NCI-H345 treated with DMSO at 0.1 percent for 48 hours (cell line): Measurements from ENCODE around the gene ARFRP1.

Experiments
- DNase-seq: peaks from one replicate; lab custom pipeline; 2025; ENCODE audit not compliant: unreplicated experiment; lab: John Stamatoyannopoulos, UW

The ARFRP1 gene

GRCh38 chr20:63692436-63693082, 15.2 kb downstream of the ARFRP1 start:
- DNase-seq = no peak

DNA sequence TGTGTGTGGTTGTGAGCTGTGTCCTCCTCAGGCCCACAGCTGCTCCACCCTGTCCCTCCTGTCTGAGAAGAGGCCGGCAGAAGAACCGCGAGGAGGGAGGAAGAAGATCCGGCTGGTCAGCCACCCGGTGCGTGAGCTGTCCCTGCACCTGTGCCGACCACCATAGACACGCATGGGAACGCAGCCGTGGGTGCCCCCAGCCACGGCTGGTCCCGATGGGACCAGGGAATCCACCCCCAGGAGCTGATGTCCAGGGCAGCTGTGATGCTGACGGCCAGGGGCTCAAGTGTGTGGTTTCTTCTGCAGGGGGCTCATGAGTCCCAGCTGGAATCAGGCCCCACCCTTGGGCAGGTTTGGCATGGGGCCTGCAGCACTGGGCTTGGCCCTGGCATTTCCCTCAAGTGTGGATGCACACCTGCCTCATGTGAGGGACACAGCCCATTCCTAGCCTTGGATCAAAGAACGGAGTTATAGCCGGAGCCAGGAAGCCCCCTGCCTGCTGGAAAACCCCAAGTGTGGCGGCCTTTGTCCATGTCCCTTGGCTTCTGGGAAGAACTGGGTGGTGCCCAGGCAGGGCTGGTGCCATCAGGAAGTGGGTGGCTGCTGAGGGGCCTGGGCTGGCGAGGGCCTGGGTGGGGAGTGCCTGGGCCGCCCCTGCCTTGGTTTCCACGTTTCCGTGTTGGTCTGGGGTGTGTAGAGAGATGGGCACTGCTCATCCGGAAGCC, 15.9 kb downstream of the ARFRP1 start:
- DNase-seq = no peak

- DNase-seq = no peak
These were observed 16.7 kb downstream of the ARFRP1 start for GRCh38 chr20:63690898-63691710.

DNA sequence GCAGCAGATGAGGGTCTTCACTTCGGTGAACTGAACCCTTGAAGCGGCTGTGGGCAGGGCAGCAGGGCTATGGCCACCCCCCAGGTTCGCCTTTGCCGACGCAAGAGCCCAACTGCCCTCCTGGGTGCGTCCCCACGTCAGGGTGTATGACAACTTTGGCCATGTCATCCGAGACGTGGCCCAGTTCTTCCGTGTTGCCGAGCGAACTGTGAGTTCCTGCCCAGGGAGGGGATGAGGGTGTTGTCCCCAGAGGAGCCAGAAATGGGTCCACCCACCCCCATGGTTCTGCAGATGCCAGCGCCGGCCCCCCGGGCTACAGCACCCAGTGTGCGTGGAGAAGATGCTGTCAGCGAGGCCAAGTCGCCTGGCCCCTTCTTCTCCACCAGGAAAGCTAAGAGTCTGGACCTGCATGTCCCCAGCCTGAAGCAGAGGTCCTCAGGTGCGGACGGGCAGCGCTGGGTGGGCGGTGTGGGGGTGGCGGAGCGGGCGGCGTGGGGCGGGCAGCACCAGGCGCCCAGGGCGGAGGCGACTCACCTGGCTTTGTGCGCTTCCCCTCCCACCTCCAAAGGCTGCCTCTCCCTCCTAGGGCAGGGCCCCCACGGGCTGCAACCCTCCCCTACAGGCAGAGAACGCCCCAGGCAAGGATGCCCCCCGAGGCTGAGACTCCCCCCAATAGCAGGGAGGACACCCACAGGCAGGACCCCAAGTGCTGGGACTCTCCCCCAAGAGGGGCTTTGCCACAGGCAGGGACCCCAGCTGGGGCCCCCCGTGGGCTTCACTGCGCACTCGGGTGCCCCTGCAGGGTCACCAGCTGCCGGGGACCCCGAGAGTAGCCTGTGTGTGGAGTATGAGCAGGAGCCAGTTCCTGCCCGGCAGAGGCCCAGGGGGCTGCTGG, 17.5 kb downstream of the ARFRP1 start:
- no peak for DNase-seq

DNA sequence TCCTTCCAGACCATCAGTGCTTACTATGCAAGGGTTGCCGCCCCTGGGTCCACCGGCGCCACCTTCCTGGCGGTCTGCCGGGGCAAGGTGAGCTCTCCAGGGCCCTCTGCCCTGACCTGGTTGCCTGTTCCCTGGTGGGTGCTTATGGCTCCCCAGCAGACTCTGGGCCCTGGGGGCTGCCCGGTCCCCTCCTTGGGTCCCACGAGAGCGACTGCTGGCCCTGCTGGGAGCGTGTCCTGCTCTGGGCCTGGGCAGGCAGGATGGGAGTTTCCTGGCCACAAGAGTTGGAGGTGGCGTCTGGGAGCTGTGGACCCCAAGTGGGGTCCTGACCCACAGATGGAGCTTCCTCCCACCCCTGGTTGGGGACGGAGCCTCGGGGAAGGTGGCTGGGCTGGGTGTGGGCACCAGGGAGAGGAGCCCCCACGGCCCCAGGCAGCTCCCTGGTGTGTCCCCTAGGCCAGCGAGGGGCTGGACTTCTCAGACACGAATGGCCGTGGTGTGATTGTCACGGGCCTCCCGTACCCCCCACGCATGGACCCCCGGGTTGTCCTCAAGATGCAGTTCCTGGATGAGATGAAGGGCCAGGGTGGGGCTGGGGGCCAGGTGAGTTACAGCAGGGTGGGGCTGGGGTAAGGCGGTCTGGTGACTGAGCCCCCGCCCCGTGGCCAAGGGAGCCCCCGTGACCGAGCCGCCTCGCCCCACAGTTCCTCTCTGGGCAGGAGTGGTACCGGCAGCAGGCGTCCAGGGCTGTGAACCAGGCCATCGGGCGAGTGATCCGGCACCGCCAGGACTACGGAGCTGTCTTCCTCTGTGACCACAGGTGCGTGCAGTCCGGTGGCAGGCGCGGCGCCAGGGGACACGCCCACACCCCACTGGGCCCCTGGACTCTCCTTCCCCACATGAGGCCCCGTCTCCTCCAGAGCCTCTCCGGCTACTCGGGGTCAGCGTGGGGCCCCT, 18.5 kb downstream of the ARFRP1 start:
- DNase-seq = no peak

DNA sequence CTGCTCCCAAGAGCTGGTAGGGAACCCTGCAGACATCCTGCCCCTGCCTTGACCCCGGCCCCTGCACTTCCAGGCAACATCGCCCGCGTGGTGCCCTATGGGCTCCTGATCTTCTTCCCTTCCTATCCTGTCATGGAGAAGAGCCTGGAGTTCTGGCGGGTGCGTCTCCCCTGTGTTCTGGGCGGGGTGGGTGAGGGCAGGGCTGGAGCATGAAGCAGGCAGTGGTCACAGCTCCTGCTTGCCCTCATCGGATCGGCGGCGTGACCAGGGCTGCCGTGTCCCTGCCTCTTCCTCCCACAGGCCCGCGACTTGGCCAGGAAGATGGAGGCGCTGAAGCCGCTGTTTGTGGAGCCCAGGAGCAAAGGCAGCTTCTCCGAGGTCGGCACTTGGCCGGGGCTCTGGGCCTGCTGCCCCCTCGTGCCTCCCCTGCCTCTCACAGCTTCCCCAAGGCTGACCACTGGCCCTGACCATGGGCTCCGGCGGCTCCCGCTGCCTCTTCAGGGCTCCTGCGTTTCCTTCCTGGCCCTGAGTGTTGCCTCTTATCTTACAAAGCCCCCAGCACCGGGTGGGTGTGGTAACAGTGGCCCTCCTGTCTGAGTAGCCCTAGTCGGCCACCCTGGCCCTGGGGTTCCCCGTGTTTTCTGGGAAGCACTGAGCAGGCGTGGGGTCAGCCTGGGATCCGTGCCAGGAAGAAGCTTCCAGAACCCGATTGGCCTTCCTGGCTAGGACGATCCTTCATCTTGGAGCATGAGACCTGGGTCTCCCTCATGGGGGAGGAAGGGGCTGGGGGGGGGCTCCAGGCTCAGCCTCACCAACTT, 19.3 kb downstream of the ARFRP1 start:
- DNase-seq = no peak

GRCh38 chr20:63687419-63688178, 20.2 kb downstream of the ARFRP1 start:
- DNase-seq = no peak

DNA sequence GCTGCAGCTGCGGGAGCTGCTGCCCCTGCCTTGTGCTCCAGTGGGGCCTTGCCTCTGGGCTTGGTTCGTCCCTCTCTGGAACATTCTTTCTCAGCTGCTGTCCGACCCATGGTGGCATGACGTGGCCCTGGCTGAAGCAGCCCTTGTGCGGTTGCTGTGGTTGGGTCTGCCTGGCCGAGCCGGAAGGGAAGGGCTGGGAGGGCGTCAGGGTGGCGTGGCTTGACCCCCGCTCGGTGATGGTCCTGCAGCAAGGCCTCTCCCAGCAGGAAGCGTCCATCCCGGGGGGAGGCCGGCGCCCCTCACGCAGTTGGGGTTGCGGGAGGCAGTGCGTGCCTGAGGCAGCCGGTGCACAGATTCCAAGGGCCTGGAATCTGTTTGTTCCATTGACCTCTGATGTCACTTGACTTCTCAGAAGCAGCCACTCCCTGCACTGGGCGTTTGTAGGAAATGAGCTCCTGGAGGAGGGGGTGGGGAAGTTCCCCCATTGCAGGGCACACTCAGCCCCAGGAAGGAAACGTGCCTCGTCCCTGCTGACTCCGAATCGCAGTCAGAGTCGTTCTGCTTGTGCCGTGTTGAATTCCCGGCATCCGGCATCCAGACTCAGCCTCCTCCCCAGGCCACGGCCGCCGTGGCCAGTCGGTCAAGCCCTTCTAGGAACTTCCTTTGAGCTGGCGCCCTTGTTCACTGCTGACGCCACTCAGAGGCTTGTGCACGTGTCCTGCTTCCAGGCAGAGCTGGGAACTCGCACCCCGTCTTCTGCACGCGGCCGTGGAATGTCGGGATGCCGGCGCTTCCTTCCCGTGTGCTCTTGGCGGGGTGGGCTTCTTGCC, 21.1 kb downstream of the ARFRP1 start:
- no peak for DNase-seq

GRCh38 chr20:63686094-63686491, 21.7 kb downstream of the ARFRP1 start:
- no peak for DNase-seq

DNA sequence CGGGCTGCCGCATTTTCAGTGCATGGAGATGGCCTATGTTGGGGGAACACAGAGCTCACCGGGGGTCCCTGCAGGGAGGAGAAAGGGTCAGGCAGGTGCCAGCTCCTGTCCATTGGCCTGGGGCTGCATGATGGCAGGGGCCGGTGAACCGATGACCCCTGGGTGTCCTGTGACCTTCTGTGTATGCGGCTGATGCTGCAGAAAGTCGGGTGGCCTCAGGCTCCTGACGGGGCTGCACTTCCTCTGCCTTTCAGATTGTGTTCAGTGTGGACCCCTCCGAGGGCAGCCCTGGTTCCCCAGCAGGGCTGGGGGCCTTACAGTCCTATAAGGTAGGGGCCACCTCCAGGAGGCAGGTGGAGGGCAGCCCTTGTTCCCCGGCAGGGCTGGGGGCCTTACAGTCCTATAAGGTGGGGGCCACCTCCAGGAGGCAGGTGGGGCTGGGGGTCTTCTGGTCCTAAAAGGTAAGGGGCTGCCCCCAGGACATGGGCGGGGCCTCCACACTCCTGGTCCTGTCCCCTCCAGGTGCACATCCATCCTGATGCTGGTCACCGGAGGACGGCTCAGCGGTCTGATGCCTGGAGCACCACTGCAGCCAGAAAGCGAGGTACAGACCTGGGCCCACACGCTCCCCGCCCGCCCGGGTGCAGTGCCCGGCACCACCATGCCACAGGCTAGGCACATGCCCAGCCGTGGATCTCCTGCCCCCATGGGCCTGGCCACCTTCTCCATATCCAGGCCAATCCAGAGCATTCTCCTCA, 22.3 kb downstream of the ARFRP1 start:
- no peak for DNase-seq

DNA sequence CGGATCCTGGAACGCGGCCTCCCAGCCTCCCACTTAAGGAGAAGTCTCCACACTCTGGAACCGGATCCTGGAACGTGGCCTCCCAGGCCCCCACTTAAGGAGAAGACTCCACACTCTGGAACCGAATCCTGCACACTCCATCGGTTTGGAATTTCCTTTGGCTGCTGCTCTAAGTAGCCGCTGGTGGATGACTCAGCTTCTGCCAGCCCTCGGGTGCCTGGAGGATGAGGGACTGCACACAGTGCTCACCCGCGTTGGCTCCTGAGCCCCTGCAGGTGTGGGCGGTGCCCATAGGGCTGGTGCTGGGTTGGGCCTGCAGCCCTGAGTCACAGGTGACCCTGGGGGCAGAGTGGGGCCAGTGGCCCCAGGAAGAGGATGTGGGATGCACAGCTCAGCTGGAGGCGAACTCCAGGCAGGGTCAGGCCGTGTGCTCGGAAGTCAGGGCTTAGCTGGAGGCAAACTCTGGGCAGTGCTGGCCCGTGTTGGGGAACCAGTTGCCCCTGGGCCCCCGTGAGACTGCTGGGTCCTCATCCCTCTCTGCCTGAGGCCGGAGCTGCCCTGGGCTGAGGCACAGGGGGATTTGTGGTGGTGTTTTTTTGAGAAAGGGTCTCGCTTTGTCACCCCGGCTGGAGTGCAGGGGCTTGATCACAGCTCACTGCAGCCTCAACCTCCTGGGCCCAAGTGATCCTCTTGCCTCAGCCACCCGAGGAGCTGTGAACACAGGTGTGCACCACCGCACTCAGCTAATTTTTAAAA, 25.2 kb downstream of the ARFRP1 start:
- DNase-seq = no peak

DNA sequence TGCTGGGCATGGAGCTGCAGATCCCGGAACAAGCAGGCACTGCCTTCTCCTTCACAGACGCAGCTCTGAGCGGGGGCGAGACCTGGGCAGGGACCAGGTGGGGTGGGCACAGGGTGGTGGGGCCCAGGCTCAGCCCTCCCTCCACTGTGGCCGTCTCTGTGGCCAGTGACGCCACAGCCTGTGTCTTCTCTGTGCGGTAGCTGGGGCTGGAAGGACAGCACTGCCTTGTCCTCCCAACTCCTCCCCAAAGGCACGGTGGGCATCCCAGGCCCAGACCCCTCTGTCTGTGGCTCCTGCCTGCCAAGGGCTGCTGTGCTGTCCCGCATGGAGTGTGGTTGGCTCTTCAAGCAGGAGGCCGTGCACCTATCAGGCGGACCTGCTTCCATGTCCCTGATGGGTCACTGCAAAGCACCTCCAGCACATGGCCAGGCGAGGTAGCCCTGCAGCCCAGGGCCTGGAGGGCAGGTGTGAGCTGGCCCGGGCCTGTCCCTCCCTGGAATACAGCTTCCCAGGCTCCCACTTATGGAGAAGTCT, 26.1 kb downstream of the ARFRP1 start:
- no peak for DNase-seq

- DNase-seq = no peak
These were observed 26.7 kb downstream of the ARFRP1 start for GRCh38 chr20:63680857-63681608.

- DNase-seq = no peak
These were observed 27.3 kb downstream of the ARFRP1 start for GRCh38 chr20:63680427-63680826.

GRCh38 chr20:63679799-63680305, 27.9 kb downstream of the ARFRP1 start:
- no peak for DNase-seq
